Adrenal gland (tissue), 12 donors: ENCODE results near the gene PLA2G4C. TPM values are rescaled to one million over a fixed set of nuclear protein-coding genes. Genes with fewer than 3 reads are reported as not detected.
"Not testable (repeated sequence)": the region's sequence is repeated elsewhere in the genome, so short reads cannot be mapped to it uniquely, and the experiment has no call there.

Experiments
- DNase-seq, 7 donors: peaks; one replicate each; pipeline ENCODE4 v3.0.0-alpha.2; 2019 to 2020
- H3K27ac ChIP-seq, 5 donors: fragments of 200-600 bp; sonication (generic) in 4 of 5; 1 replicate in 3 of 5; 2 replicates in 2 of 5; pipeline versions ENCODE4 v1.5.1 to v1.8.0; 2016 to 2020; ENCODE audit warnings: mild to moderate bottlenecking in 1 of 5
- H3K27me3 ChIP-seq: fragments of 200-600 bp; 2 replicates; pipeline ENCODE4 v1.8.0; 2021
- H3K36me3 ChIP-seq, 2 donors: fragments of 200-600 bp; replicated peaks in 1 of 2; 1 replicate in 1 of 2; 2 replicates in 1 of 2; pipeline versions ENCODE4 v1.5.1 to v1.8.0; 2018 to 2022
- H3K4me1 ChIP-seq, 2 donors: fragments of 200-600 bp; replicated peaks in 1 of 2; 1 replicate in 1 of 2; 2 replicates in 1 of 2; pipeline versions ENCODE4 v1.5.1 to v1.8.0; 2018 to 2021
- H3K4me3 ChIP-seq, 4 donors: fragments of 200-600 bp; sonication (generic) in 3 of 4; one replicate each; pipeline ENCODE4 v1.5.1; 2016 to 2018
- H3K9me3 ChIP-seq, 3 donors: fragments of 200-600 bp; sonication (generic) in 1 of 3; replicated peaks in 1 of 3; 1 replicate in 2 of 3; 2 replicates in 1 of 3; pipeline versions ENCODE4 v1.5.1 to v1.8.0; 2016 to 2021
- CTCF ChIP-seq, 6 experiments: fragments of 450-650 bp in 4 of 6; fragments of 200-600 bp in 2 of 6; sonication (generic) in 1 of 6; IDR thresholded peaks; 1 replicate in 5 of 6; 2 replicates in 1 of 6; pipeline versions ENCODE4 v1.5.1 to v1.8.0; 2016 to 2021; ENCODE audit warnings: antibody characterized with exemption in 6 of 6, mild to moderate bottlenecking in 2 of 6, moderate library complexity in 1 of 6
- POLR2A ChIP-seq, 2 donors: fragments of 450-650 bp; IDR thresholded peaks; one replicate each; pipeline ENCODE4 v1.6.1; 2017; ENCODE audit warnings: antibody characterized with exemption in 2 of 2, mild to moderate bottlenecking in 2 of 2, moderate library complexity in 1 of 2
- WGBS, 4 donors: extraction: QIAGEN DNeasy Blood & Tissue Kit in 2 of 4; methylation state at CpG; one replicate each; pipeline versions ENCODE4 v1.1.5 to v1.1.7; 2013 to 2017; 5-methylcytosine and 5-hydroxymethylcytosine counted together
- intact Hi-C, 2 donors: fragments of 100-400 bp; cut with DNase I; formaldehyde crosslinking; loops; one replicate each; pipeline versions ENCODE4 v1.14.1 to v1.15.0; 2022 to 2023
- polyA plus RNA-seq, 3 donors: library from polyadenylated mRNA; stranded (reverse); fragments of 200-250 nt in 2 of 3; fragments of 350-450 nt in 1 of 3; fragmentation: Illumina TruSeq in 1 of 3; extraction: RNeasy Lipid Tissue Mini Kit (QIAGEN cat#74804) in 1 of 3; gene quantifications; one replicate each; pipeline ENCODE4 v1.2.3, GENCODE V29; 2013 to 2014
- total RNA-seq, 9 donors: library from RNA; depleted of rRNA in 4 of 9; stranded (reverse); fragments of >200 nt in 4 of 9; fragments of 120-200 nt in 1 of 9; fragmentation: NEBNext Ultra II Directional in 1 of 9; extraction: Animal tissue kit (Norgen Biotek cat#: 25700) in 1 of 9; gene quantifications; one replicate each; pipeline versions ENCODE4 v1.1.0 to v1.2.4, GENCODE V29; 2013 to 2023
- donor health status: healthy with polysubstance abuse.
- donor health status: Bipolar disorder and iron deficiency.
- donor health status: DM: yes; HTN: yes; CAD: no.
- donor health status: DM: no; HTN: no; CAD: no.
- donor health status: DM: no; HTN: no; CAD: no.
- donor health status: DM: yes; HTN: yes; CAD: no.

PLA2G4C gene
- total and polyA plus RNA-seq, 12 donors: 18.6 to 123 (median 51.6) TPM

- no peaks in the 10 kb centered on the region for H3K27me3 ChIP-seq
- peaks cover 0 to 34% of the 10 kb centered on the region in 2 donors for H3K36me3 ChIP-seq
- H3K27ac ChIP-seq: no peak overlapping the region
- H3K9me3 ChIP-seq: no peaks in the 10 kb centered on the region
- 13 to 50% (median 38%) methylated on average over 1 of the region's 1 CpG for WGBS, 4 donors
- DNase-seq: no peak
- intact Hi-C loops: no loop called here
- peaks cover 0 to 4% of the 10 kb centered on the region in 2 donors for H3K4me1 ChIP-seq
- TF ChIP-seq CTCF (IDR thresholded peaks at IDR 0.05): no peak
- no peak for TF ChIP-seq POLR2A (IDR thresholded peaks at IDR 0.05)
- no peak overlapping the region for H3K4me3 ChIP-seq
Measured at GRCh38 chr19:48094129-48094854, 16.3 kb downstream of the PLA2G4C start.

- DNase-seq, H3K4me3 ChIP-seq, H3K27me3 ChIP-seq, H3K27ac ChIP-seq, intact Hi-C loops, H3K4me1 ChIP-seq, H3K9me3 ChIP-seq: not testable (repeated sequence)
- 80 to 87% (median 83%) methylated on average over 13 of the region's 13 CpGs for WGBS, 4 donors
- H3K36me3 ChIP-seq: peaks cover 0 to 21% of the 10 kb centered on the region in 2 donors
Measured at GRCh38 chr19:48091111-48091718, 19.4 kb downstream of the PLA2G4C start.

- peaks cover 0 to 16% of the 10 kb centered on the region in 2 donors for H3K36me3 ChIP-seq
- H3K27me3 ChIP-seq: no peaks in the 10 kb centered on the region
- TF ChIP-seq CTCF (IDR thresholded peaks at IDR 0.05) (no peak), POLR2A (IDR thresholded peaks at IDR 0.05) (no peak)
- no peaks in the 10 kb centered on the region for H3K9me3 ChIP-seq
- no peak overlapping the region for H3K4me3 ChIP-seq
- intact Hi-C loops: no loop called here
- H3K27ac ChIP-seq: no peak overlapping the region
- 47 to 54% (median 49%) methylated on average over 5 of the region's 5 CpGs for WGBS, 4 donors
- H3K4me1 ChIP-seq: peaks cover 0 to 4% of the 10 kb centered on the region in 2 donors
- peak in 1 of 7 donors; percentile 26 for DNase-seq
Measured at GRCh38 chr19:48090281-48090802, 20.3 kb downstream of the PLA2G4C start.

GRCh38 chr19:48088991-48089390 lies 21.6 kb downstream of the PLA2G4C start:
- DNase-seq: not testable (repeated sequence)

GRCh38 chr19:48085904-48086864 lies 24.4 kb downstream of the PLA2G4C start:
- no peak for DNase-seq
- Histone ChIP-seq H3K27me3 (no peaks in the 10 kb centered on the region), H3K36me3 (no peaks in the 10 kb centered on the region), H3K4me1 (peaks cover 0 to 4% of the 10 kb centered on the region in 2 donors), H3K9me3 (no peaks in the 10 kb centered on the region), H3K27ac (no peak overlapping the region), H3K4me3 (no peak overlapping the region)
- no peak for TF ChIP-seq POLR2A (IDR thresholded peaks at IDR 0.05)
- TF ChIP-seq CTCF (IDR thresholded peaks at IDR 0.05): no peak
- 87 to 100% (median 96%) methylated on average over 7 of the region's 7 CpGs for WGBS, 4 donors
- intact Hi-C loops: no loop called here

More at GRCh38 chr19:48088991-48089390, 21.6 kb downstream of the PLA2G4C start:
- WGBS, 4 donors: 92 to 100% (median 97%) methylated on average over 6 of the region's 6 CpGs
- H3K4me3 ChIP-seq, H3K36me3 ChIP-seq, H3K4me1 ChIP-seq, H3K27me3 ChIP-seq, intact Hi-C loops, H3K9me3 ChIP-seq, H3K27ac ChIP-seq: not testable (repeated sequence)
